Omental fat pad (tissue), 4 donors: ENCODE results near the gene MTARC2. TPM values are rescaled to one million over a fixed set of nuclear protein-coding genes. Genes with fewer than 3 reads are reported as not detected.

Experiments used
- ATAC-seq: fragments of 150-250 bp; one replicate; pipeline ENCODE4 v1.9.1; 2016; ENCODE audit warnings: mild to moderate bottlenecking, moderate library complexity; ENCODE audit not compliant: low FRiP score
- DNase-seq: peaks from one replicate; pipeline ENCODE4 v3.0.0-alpha.2; 2019; ENCODE audit warnings: low spot score
- total RNA-seq, 4 donors: library from RNA; depleted of rRNA; stranded (reverse); fragments of >200 nt; gene quantifications; one replicate each; pipeline ENCODE4 v1.1.0, GENCODE V29; 2016
- TF ChIP-seq, protein P1 (sequence below), 3 donors: fragments of 450-650 bp; IDR thresholded peaks; one replicate each; pipeline ENCODE4 v1.5.1; 2016 to 2017; ENCODE audit warnings: antibody characterized with exemption in 3 of 3, mild to moderate bottlenecking in 3 of 3, moderate library complexity in 2 of 3

Gene MTARC2
- total RNA-seq, 4 donors from 2014 or later = 15.7 to 31.6 (median 26.7) TPM

DNA sequence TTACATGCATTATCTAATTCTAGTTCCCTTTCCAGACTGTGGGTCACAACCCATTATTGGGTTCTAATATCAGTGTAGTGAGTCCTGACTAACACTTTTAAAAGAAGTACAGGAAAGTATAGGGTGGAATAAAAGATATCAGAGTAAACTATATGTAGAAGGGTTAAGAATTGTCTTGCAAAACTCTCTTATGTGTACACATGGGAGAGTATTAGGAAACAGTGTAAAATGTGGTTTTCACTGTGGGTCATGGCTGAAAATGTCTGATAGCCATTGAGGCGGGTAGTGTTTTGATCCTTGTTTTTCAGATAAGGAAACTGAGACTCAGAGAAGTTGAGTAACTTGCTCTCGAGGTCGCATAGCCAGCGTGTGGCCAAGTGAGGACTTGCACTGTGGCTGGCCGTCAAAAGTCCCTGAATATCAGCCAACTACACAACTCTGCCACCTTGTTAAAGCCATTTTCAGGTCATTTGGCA, 20.0 kb downstream of the MTARC2 start:
- ATAC-seq (no peak), DNase-seq (no peak)
- TF ChIP-seq, protein P1, sequence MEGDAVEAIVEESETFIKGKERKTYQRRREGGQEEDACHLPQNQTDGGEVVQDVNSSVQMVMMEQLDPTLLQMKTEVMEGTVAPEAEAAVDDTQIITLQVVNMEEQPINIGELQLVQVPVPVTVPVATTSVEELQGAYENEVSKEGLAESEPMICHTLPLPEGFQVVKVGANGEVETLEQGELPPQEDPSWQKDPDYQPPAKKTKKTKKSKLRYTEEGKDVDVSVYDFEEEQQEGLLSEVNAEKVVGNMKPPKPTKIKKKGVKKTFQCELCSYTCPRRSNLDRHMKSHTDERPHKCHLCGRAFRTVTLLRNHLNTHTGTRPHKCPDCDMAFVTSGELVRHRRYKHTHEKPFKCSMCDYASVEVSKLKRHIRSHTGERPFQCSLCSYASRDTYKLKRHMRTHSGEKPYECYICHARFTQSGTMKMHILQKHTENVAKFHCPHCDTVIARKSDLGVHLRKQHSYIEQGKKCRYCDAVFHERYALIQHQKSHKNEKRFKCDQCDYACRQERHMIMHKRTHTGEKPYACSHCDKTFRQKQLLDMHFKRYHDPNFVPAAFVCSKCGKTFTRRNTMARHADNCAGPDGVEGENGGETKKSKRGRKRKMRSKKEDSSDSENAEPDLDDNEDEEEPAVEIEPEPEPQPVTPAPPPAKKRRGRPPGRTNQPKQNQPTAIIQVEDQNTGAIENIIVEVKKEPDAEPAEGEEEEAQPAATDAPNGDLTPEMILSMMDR (IDR thresholded peaks at IDR 0.05) = no peak

DNA sequence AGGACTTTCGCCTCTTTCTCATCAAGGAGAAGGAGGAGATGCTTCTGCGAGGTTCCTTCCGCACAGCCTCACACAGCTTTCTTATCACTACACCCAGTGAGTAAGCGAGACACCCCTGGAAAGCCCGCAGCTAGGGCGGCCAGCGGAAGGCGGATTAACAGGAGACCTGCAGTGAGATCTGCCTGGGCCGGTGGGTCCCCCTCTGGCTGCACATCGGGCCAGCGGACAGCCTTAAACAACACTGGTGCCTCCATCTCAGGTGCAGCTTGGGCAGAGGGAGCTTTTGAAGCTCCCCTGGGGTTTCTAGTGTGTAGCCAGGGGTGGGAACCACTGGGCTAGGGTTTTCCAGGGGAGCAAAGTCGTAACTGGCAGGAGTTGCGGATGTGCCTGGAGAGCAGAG, 21.1 kb downstream of the MTARC2 start:
- ATAC-seq (no peak), DNase-seq (no peak)
- TF ChIP-seq, protein P1 (IDR thresholded peaks at IDR 0.05) = no peak

DNA sequence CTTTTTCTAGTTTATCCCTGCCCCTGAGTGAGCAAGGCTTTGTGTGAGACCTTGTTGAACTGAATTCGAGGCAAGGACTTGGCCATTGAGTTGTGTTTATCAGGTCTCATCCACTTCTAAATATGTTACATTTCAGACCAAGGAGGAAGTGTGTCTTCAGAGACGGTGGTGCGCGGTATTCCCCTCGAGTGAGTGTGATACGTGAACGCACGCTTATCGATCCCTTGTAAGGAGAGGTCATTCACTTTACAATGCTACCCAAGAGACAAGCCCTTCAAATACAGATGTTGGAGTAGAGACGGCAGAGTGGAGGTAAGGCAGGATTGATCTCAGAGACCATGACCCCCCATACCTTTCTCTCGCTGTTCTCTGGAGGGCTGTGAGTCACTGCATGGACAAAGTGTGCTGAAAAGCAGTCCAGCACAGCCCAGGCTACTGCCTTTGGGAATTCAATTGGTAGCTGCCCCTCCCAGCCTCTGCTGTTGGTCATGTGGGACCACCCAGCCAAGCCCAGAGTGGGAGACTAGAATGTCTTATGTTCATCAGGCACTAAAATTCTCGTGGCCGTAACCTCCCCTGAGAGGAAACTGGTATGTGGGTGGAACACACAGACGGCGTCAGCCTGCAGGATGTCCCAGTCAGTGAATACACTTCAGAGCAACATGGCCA, 22.3 kb downstream of the MTARC2 start:
- no peak for ATAC-seq
- no peak for DNase-seq
- TF ChIP-seq, protein P1 (IDR thresholded peaks at IDR 0.05) = no peak

DNA sequence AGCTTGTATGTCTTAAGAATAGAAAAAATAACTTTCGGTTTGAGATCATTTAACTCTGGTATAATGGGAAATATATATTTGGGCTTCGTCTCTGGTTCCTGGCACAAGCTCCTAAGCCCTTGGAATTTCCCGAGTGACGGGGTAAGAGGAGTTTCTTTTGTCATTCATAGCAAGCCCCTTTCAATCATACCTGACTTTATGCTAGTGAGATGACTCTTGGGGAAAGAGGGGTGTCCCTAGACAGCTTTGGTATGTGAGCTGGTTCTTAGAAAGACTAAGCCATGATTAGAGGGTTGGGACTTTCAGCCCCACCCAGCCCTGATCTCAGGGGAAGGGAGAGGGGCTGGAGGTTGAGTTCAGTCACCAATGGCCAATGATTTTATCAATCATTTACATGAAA, 24.7 kb downstream of the MTARC2 start:
- TF ChIP-seq, protein P1 (IDR thresholded peaks at IDR 0.05) = no peak
- no peak for ATAC-seq
- no peak for DNase-seq

DNA sequence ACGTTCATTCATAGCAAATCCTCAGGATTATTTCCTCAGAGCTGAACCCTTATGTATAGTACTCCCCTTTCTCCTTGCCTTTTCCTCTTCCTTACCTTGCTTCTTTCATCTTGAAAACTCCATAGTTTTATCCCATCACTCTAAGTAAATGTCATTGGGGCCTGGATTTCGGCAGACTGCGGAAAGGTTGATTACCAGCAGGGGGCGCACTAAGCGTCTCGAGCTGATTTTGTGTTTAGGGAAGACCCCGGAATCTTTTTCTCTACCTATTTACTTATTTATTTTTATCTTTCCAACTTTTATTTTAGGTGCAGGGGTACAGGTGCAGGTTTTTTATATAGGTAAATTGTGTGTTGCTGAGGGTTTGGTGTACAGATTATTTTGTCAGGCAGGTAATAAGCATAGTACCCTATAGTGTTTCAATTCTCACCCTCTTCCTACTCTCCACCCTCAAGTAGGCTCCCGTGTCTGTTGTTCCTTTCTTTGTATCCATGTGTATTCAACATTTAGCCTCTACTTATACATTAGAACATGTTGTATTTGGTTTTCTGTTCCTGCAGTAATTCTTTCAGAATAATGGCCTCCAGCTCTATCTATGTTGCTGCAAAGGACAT, 27.2 kb downstream of the MTARC2 start:
- TF ChIP-seq, protein P1 (IDR thresholded peaks at IDR 0.05) = no peak
- DNase-seq = no peak
- no peak for ATAC-seq

DNA sequence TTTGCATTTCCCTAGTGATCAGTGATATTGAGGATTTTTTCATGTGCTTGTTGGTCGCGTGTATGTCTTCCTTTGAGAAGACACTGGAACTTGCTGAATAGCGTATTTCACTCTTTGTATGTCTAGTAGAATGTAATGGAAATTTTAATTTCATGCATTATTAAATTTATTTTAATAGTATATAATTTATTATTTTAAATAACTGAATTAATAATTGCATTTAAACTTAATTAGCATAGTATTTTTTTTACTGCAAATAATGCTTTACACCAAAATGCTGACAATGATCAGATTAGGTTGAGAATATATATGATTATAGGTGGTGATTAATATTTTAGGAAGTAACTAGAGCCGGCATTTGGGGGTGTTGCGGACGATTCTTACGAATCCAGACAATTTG, 28.1 kb downstream of the MTARC2 start:
- no peak for ATAC-seq
- no peak for DNase-seq
- TF ChIP-seq, protein P1 (IDR thresholded peaks at IDR 0.05) = no peak
